DMS114 treated with DMSO at 0.1 percent for 48 hours (cell line): Measurements from ENCODE around the gene RAPGEF2.

Experiments
- DNase-seq: peaks from one replicate; lab custom pipeline; 2025; ENCODE audit not compliant: unreplicated experiment; lab: John Stamatoyannopoulos, UW

The RAPGEF2 gene

GRCh38 chr4:159134429-159134828 lies 31.6 kb downstream of the RAPGEF2 start:
- no peak for DNase-seq

- no peak for DNase-seq
Observed at GRCh38 chr4:159137176-159137575, 34.3 kb downstream of the RAPGEF2 start.

GRCh38 chr4:159138436-159138835 lies 35.6 kb downstream of the RAPGEF2 start:
- DNase-seq = no peak

GRCh38 chr4:159141193-159141592 lies 38.3 kb downstream of the RAPGEF2 start:
- DNase-seq = no peak

GRCh38 chr4:159142241-159142640 lies 39.4 kb downstream of the RAPGEF2 start:
- no peak for DNase-seq

- DNase-seq = no peak
Observed at GRCh38 chr4:159142681-159143384, 40.0 kb downstream of the RAPGEF2 start.

GRCh38 chr4:159143687-159144086 lies 40.8 kb downstream of the RAPGEF2 start:
- DNase-seq = no peak

GRCh38 chr4:159144112-159144694 lies 41.3 kb downstream of the RAPGEF2 start:
- DNase-seq = no peak

- no peak for DNase-seq
Observed at GRCh38 chr4:159145318-159145991, 42.6 kb downstream of the RAPGEF2 start.

GRCh38 chr4:159145992-159146330 lies 43.1 kb downstream of the RAPGEF2 start:
- DNase-seq = no peak

GRCh38 chr4:159146488-159146887 lies 43.6 kb downstream of the RAPGEF2 start:
- DNase-seq = no peak

- no peak for DNase-seq
Observed at GRCh38 chr4:159148441-159148840, 45.6 kb downstream of the RAPGEF2 start.

GRCh38 chr4:159149666-159150065 lies 46.8 kb downstream of the RAPGEF2 start:
- no peak for DNase-seq

- no peak for DNase-seq
Observed at GRCh38 chr4:159150396-159150795, 47.5 kb downstream of the RAPGEF2 start.

- no peak for DNase-seq
Observed at GRCh38 chr4:159150821-159151390, 48.0 kb downstream of the RAPGEF2 start.

GRCh38 chr4:159151689-159152088 lies 48.8 kb downstream of the RAPGEF2 start:
- no peak for DNase-seq

- DNase-seq = no peak
Observed at GRCh38 chr4:159152181-159152580, 49.3 kb downstream of the RAPGEF2 start.

GRCh38 chr4:159153669-159154068 lies 50.8 kb downstream of the RAPGEF2 start:
- no peak for DNase-seq

GRCh38 chr4:159155119-159155518 lies 52.2 kb downstream of the RAPGEF2 start:
- DNase-seq = no peak

- no peak for DNase-seq
Observed at GRCh38 chr4:159158083-159158617, 55.3 kb downstream of the RAPGEF2 start.

GRCh38 chr4:159158985-159159384 lies 56.1 kb downstream of the RAPGEF2 start:
- DNase-seq = no peak

GRCh38 chr4:159159611-159160010 lies 56.7 kb downstream of the RAPGEF2 start:
- no peak for DNase-seq
